Measurements from ENCODE around the gene ACAT2. TPM values are rescaled to one million over a fixed set of nuclear protein-coding genes. Genes with fewer than 3 reads are reported as not detected.
A peak's percentile ranks its signal among the peaks of the same experiment; 100 is the strongest.

Gene ACAT2
- total RNA-seq, 6 experiments from 2014 or later = 11.2 to 120 (median 52.2) TPM

GRCh38 chr6:159751448-159751847 is 10.4 kb upstream of the ACAT2 start:
- ATAC-seq (no peak), DNase-seq (no peak)
- H3K4me1 ChIP-seq = peaks cover 0 to 3% (median 0%) of the 10 kb centered on the region in 4 donors
- no peak overlapping the region for H3K4me3 ChIP-seq
- no peak overlapping the region for H3K27ac ChIP-seq
- 60% methylated on average over 2 of the region's 3 CpGs for WGBS (ENCODE audit: insufficient coverage, low coverage, low lambda C conversion rate, missing lambda C conversion rate)
- intact Hi-C loops (cut with DNase I) = no loop called here
- H3K27me3 ChIP-seq = no peaks in the 10 kb centered on the region
- TF ChIP-seq, protein P1, sequence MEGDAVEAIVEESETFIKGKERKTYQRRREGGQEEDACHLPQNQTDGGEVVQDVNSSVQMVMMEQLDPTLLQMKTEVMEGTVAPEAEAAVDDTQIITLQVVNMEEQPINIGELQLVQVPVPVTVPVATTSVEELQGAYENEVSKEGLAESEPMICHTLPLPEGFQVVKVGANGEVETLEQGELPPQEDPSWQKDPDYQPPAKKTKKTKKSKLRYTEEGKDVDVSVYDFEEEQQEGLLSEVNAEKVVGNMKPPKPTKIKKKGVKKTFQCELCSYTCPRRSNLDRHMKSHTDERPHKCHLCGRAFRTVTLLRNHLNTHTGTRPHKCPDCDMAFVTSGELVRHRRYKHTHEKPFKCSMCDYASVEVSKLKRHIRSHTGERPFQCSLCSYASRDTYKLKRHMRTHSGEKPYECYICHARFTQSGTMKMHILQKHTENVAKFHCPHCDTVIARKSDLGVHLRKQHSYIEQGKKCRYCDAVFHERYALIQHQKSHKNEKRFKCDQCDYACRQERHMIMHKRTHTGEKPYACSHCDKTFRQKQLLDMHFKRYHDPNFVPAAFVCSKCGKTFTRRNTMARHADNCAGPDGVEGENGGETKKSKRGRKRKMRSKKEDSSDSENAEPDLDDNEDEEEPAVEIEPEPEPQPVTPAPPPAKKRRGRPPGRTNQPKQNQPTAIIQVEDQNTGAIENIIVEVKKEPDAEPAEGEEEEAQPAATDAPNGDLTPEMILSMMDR (IDR thresholded peaks at IDR 0.05) = no peak
- no peak for TF ChIP-seq POLR2A (IDR thresholded peaks at IDR 0.05)
- H3K36me3 ChIP-seq = peaks cover 4 to 85% (median 23%) of the 10 kb centered on the region in 4 donors
- no peaks in the 10 kb centered on the region for H3K9me3 ChIP-seq

GRCh38 chr6:159753081-159753872 is 8.6 kb upstream of the ACAT2 start:
- no peak for DNase-seq
- no peaks in the 10 kb centered on the region for H3K27me3 ChIP-seq
- no peaks in the 10 kb centered on the region for H3K4me1 ChIP-seq
- no peak for ATAC-seq
- no peaks in the 10 kb centered on the region for H3K9me3 ChIP-seq
- no peak overlapping the region for H3K4me3 ChIP-seq
- peaks cover 4 to 69% (median 17%) of the 10 kb centered on the region in 4 donors for H3K36me3 ChIP-seq
- TF ChIP-seq, protein P1 (IDR thresholded peaks at IDR 0.05) = no peak
- TF ChIP-seq POLR2A (IDR thresholded peaks at IDR 0.05) = no peak
- 80% methylated on average over 6 of the region's 6 CpGs for WGBS (ENCODE audit: insufficient coverage, low coverage, low lambda C conversion rate, missing lambda C conversion rate)
- no peak overlapping the region for H3K27ac ChIP-seq
- intact Hi-C loops (cut with DNase I) = no loop called here

GRCh38 chr6:159754401-159754800 is 7.4 kb upstream of the ACAT2 start:
- 100% methylated on average over 1 of the region's 2 CpGs for WGBS (ENCODE audit: insufficient coverage, low coverage, low lambda C conversion rate, missing lambda C conversion rate)
- Histone ChIP-seq H3K4me3 (no peak overlapping the region), H3K9me3 (no peaks in the 10 kb centered on the region), H3K36me3 (peaks cover 2 to 65% (median 11%) of the 10 kb centered on the region in 4 donors), H3K4me1 (no peaks in the 10 kb centered on the region), H3K27ac (no peak overlapping the region), H3K27me3 (no peaks in the 10 kb centered on the region)
- intact Hi-C loops (cut with DNase I) = no loop called here
- no peak for TF ChIP-seq POLR2A (IDR thresholded peaks at IDR 0.05)
- TF ChIP-seq, protein P1 (IDR thresholded peaks at IDR 0.05) = no peak
- no peak for DNase-seq
- ATAC-seq = no peak

GRCh38 chr6:159754959-159755914 is 6.6 kb upstream of the ACAT2 start:
- DNase-seq = no peak
- ATAC-seq = peak in 1 of 4 donors; percentile 20
- intact Hi-C loops (cut with DNase I) = no loop called here
- H3K27ac ChIP-seq = no peak overlapping the region
- H3K4me3 ChIP-seq = no peak overlapping the region
- no peaks in the 10 kb centered on the region for H3K9me3 ChIP-seq
- WGBS (ENCODE audit: insufficient coverage, low coverage, low lambda C conversion rate, missing lambda C conversion rate) = 80% methylated on average over 11 of the region's 15 CpGs
- TF ChIP-seq, protein P1 (IDR thresholded peaks at IDR 0.05) = no peak
- no peak for TF ChIP-seq POLR2A (IDR thresholded peaks at IDR 0.05)
- H3K36me3 ChIP-seq = peaks cover 2 to 57% (median 11%) of the 10 kb centered on the region in 4 donors
- H3K4me1 ChIP-seq = peaks cover 0 to 6% (median 0%) of the 10 kb centered on the region in 4 donors
- H3K27me3 ChIP-seq = no peaks in the 10 kb centered on the region
